Caco-2 (cell line): Measurements from ENCODE around the gene CST9. TPM values are rescaled to one million over a fixed set of nuclear protein-coding genes. Genes with fewer than 3 reads are reported as not detected.
"Not testable (repeated sequence)": the region's sequence is repeated elsewhere in the genome, so short reads cannot be mapped to it uniquely, and the experiment has no call there.

Source experiments
- BruUV-seq: library from RNA; stranded (reverse); fragments of 400-500 nt; replicated peaks from 2 replicates; lab custom pipeline; 2021; lab: Mats Ljungman, UMichigan
- CTCF ChIA-PET: fragments of 300-600 bp; sonication (Branson Sonifier 250); formaldehyde crosslinking; loops from one replicate; lab custom pipeline; 2022; ENCODE audit warnings: antibody characterized with exemption; lab: Charles Lee
- POLR2A ChIA-PET: fragments of 300-600 bp; sonication (Branson Sonifier 250); formaldehyde crosslinking; loops from one replicate; lab custom pipeline; 2022; ENCODE audit warnings: antibody characterized with exemption; lab: Charles Lee
- DNase-seq, 2 experiments: peaks; one replicate each; pipeline versions ENCODE4 v3.0.0 to v3.0.0-alpha.2; 2020 to 2022
- H3K27me3 ChIP-seq: replicated peaks from 2 replicates; pipeline ENCODE4 v1.6.0; 2011; ENCODE audit warnings: low read length; ENCODE audit not compliant: control insufficient read depth, insufficient read depth
- H3K36me3 ChIP-seq: 2 replicates; pipeline ENCODE4 v1.5.1; 2011; ENCODE audit warnings: low read length; ENCODE audit not compliant: control insufficient read depth, insufficient read depth
- H3K4me1 ChIP-seq: fragments of 250-450 bp; sonication (Bioruptor Pico); 2 replicates; pipeline ENCODE4 v1.5.1; 2020; ENCODE audit warnings: mild to moderate bottlenecking
- H3K4me3 ChIP-seq: 2 replicates; pipeline ENCODE4 v1.5.1; 2011; ENCODE audit warnings: low read depth, mild to moderate bottlenecking, control low read depth, low read length
- H3K9me3 ChIP-seq: fragments of 250-450 bp; sonication (Bioruptor Pico); 2 replicates; pipeline ENCODE4 v1.5.1; 2020; ENCODE audit warnings: mild to moderate bottlenecking, moderate library complexity
- H3K27ac Mint-ChIP-seq: one replicate; pipeline ENCODE4 v1.8.0; 2022; ENCODE audit warnings: mixed read lengths; ENCODE audit not compliant: unreplicated experiment
- H3K27me3 Mint-ChIP-seq: one replicate; pipeline ENCODE4 v1.8.0; 2022; ENCODE audit warnings: mixed read lengths; ENCODE audit not compliant: insufficient read depth, unreplicated experiment
- H3K36me3 Mint-ChIP-seq: one replicate; pipeline ENCODE4 v1.8.0; 2022; ENCODE audit warnings: mild to moderate bottlenecking, mixed read lengths; ENCODE audit not compliant: insufficient read depth, unreplicated experiment
- H3K4me1 Mint-ChIP-seq: one replicate; pipeline ENCODE4 v1.8.0; 2022; ENCODE audit warnings: low read depth, mixed read lengths; ENCODE audit not compliant: unreplicated experiment
- H3K4me3 Mint-ChIP-seq: one replicate; pipeline ENCODE4 v1.8.0; 2022; ENCODE audit warnings: mild to moderate bottlenecking, moderate library complexity, mixed read lengths; ENCODE audit not compliant: unreplicated experiment
- H3K9me3 Mint-ChIP-seq: one replicate; pipeline ENCODE4 v1.8.0; 2022; ENCODE audit warnings: mixed read lengths; ENCODE audit not compliant: unreplicated experiment
- intact Hi-C: fragments of 100-400 bp; cut with micrococcal nuclease; formaldehyde crosslinking; loops from one replicate; pipeline ENCODE4 v1.10.0; 2022; ENCODE audit not compliant: unreplicated experiment
- total RNA-seq: library from RNA; stranded (reverse); gene quantifications from 2 replicates; pipeline ENCODE4 v1.2.3, GENCODE V29; 2022
- TF ChIP-seq, protein P1 (sequence below), 2 experiments: fragments of 200-600 bp in 1 of 2; IDR thresholded peaks; 1 replicate in 1 of 2; 2 replicates in 1 of 2; pipeline versions ENCODE4 v1.5.1 to v1.8.0; 2011 to 2022; ENCODE audit warnings: antibody characterized with exemption in 1 of 2, control low read depth in 1 of 2, inconsistent platforms in 1 of 2, low read depth in 1 of 2, low read length in 1 of 2, mild to moderate bottlenecking in 1 of 2, moderate library complexity in 1 of 2; ENCODE audit not compliant: insufficient read depth in 1 of 2, severe bottlenecking in 1 of 2, unreplicated experiment in 1 of 2

Gene CST9
- total RNA-seq, 1 experiment from 2014 or later = not detected

DNA sequence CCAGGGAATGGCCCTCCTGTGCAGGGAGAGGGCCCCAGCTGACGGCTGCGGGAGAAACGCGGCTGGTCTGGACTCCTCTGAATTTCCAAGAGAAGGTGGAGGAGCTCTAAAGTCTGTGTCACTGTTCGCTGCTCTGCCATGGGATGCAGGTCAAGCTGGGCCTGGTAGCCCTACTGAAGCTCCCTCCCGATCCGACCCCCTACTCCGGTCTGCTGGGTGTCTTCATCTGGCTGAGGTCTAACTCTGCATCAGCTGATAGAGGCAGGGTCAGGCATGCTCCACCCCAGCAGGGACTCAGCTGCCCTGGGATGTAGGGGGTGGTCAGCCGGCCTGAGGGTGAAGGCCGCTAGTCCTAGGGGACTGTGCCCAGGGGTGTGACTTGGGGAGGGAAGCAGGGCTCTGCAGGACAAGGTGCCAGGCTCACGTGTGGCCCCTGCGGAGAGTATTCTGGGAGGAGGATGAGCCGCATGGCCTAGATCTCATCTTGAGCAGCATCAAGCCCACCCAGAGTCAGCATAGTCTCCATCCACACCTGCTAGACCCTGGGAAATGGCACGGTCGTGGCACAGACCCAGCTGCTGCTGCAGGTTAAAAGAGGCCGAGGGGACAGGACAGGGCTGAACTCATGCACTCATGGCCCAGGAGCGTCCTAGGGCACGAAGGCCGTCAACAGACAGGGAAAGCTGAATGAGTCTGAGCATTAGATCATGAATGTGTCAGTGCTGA is 30.6 kb upstream of the CST9 start:
- ChIA-PET POLR2A (interaction anchor here (0.6 kb wide), 1 partner anchor 25 kb away, joined by 3 read pairs; no protein-coding TSS in a partner anchor), CTCF (interaction anchor here (2.0 kb wide), 1 partner anchor 32 kb away, joined by 8 read pairs; no protein-coding TSS in a partner anchor)
- Histone ChIP-seq H3K4me1 (peaks cover 34% of the 10 kb centered on the region), H3K9me3 (no peaks in the 10 kb centered on the region), H3K4me3 (peak overlapping the region; percentile 75), H3K36me3 (no peaks in the 10 kb centered on the region), H3K27me3 (no peaks in the 10 kb centered on the region)
- Mint-ChIP-seq H3K27me3 (no peaks in the 10 kb centered on the region), H3K36me3 (peaks cover 34% of the 10 kb centered on the region), H3K4me1 (peaks cover 7% of the 10 kb centered on the region), H3K4me3 (peak overlapping the region; percentile 94), H3K9me3 (no peaks in the 10 kb centered on the region), H3K27ac (peak overlapping the region; percentile 91)
- DNase-seq = no peak
- TSS peak; percentile 63 for BruUV-seq
- intact Hi-C loops = no loop called here
- TF ChIP-seq, protein P1, sequence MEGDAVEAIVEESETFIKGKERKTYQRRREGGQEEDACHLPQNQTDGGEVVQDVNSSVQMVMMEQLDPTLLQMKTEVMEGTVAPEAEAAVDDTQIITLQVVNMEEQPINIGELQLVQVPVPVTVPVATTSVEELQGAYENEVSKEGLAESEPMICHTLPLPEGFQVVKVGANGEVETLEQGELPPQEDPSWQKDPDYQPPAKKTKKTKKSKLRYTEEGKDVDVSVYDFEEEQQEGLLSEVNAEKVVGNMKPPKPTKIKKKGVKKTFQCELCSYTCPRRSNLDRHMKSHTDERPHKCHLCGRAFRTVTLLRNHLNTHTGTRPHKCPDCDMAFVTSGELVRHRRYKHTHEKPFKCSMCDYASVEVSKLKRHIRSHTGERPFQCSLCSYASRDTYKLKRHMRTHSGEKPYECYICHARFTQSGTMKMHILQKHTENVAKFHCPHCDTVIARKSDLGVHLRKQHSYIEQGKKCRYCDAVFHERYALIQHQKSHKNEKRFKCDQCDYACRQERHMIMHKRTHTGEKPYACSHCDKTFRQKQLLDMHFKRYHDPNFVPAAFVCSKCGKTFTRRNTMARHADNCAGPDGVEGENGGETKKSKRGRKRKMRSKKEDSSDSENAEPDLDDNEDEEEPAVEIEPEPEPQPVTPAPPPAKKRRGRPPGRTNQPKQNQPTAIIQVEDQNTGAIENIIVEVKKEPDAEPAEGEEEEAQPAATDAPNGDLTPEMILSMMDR (IDR thresholded peaks at IDR 0.05; ENCODE audit: insufficient read depth in 1 of 2, low read depth in 1 of 2, low read length in 1 of 2, severe bottlenecking in 1 of 2, unreplicated experiment in 1 of 2) = no peak

DNA sequence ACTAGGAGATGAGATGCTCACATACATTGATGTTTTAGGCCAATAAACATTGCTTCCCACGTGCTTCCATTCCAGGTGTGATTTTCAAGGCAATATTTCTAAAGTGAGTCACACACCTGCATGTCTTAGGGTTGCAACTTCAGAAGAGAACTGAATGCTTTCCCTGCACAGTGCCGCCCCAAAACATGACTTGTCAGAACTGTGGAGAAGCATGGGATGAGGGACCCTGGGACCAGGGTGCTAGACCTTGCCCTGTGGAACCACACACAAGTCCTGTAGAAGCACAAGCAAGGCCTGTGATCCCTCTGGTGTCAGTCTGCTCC is 30.0 kb upstream of the CST9 start:
- peaks cover 34% of the 10 kb centered on the region for H3K4me1 ChIP-seq
- H3K9me3 Mint-ChIP-seq, BruUV-seq, DNase-seq, CTCF ChIA-PET, intact Hi-C loops, H3K27me3 Mint-ChIP-seq, H3K27me3 ChIP-seq, H3K4me1 Mint-ChIP-seq, POLR2A ChIA-PET, H3K4me3 ChIP-seq, H3K36me3 ChIP-seq, H3K9me3 ChIP-seq, H3K27ac Mint-ChIP-seq: not testable (repeated sequence)
- H3K4me3 Mint-ChIP-seq = peak overlapping the region; percentile 94
- H3K36me3 Mint-ChIP-seq = peaks cover 34% of the 10 kb centered on the region

DNA sequence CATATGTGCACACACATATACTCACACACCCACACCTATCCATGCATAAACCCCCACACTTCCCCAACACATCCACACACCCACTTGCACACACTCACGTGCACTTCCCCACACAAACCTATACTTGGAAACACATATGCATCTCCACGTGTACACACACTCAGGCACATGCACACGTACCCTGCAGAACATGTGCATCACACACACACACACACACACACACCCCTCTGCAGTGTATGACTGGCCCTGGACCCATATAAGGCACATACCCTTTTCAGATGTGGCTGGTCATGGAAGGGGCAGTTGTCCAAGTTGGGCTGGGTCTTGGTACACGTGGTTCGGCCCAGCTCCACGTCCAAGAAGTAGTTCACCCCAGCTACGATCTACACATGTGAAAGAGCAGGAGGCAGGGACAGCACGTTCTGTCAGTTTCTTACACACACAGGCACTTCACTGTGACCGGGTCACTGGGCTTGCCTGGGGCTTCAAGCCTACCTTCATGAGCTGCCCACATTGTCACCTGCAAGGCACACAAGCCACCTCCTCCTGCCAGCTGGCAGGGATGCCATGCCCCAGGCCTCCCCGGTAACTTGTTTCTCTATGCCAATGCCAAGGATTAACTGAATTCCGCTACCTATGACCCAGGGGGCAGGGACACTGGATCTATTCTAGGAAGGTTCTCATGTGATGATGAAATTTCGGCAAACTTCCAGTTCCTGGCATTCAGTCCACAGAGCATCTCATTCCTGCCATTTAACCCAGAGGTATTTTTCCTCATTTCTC is 29.5 kb upstream of the CST9 start:
- Histone ChIP-seq H3K9me3 (no peaks in the 10 kb centered on the region), H3K4me3 (no peak overlapping the region), H3K4me1 (peaks cover 37% of the 10 kb centered on the region), H3K27me3 (no peaks in the 10 kb centered on the region), H3K36me3 (no peaks in the 10 kb centered on the region)
- peaks cover 7% of the 10 kb centered on the region for H3K4me1 Mint-ChIP-seq
- TF ChIP-seq, protein P1 (IDR thresholded peaks at IDR 0.05; ENCODE audit: insufficient read depth in 1 of 2, low read depth in 1 of 2, low read length in 1 of 2, severe bottlenecking in 1 of 2, unreplicated experiment in 1 of 2) = no peak
- H3K36me3 Mint-ChIP-seq = peaks cover 37% of the 10 kb centered on the region
- H3K27ac Mint-ChIP-seq = no peak overlapping the region
- intact Hi-C loops = no loop called here
- BruUV-seq = no TSS peak
- H3K9me3 Mint-ChIP-seq = no peaks in the 10 kb centered on the region
- ChIA-PET POLR2A (no interaction called here), CTCF (no interaction called here)
- H3K27me3 Mint-ChIP-seq = no peaks in the 10 kb centered on the region
- peak overlapping the region; percentile 94 for H3K4me3 Mint-ChIP-seq
- DNase-seq = no peak
